Ecto neural progenitor cell (in vitro differentiated cells): ENCODE data around the gene CXCL5.
"Not testable (repeated sequence)": the region's sequence is repeated elsewhere in the genome, so short reads cannot be mapped to it uniquely, and the experiment has no call there.

ENCODE experiments used
- DNase-seq: peaks from one replicate; pipeline ENCODE4 v3.0.0-alpha.2; 2018; ENCODE audit warnings: low spot score

Gene CXCL5

DNA sequence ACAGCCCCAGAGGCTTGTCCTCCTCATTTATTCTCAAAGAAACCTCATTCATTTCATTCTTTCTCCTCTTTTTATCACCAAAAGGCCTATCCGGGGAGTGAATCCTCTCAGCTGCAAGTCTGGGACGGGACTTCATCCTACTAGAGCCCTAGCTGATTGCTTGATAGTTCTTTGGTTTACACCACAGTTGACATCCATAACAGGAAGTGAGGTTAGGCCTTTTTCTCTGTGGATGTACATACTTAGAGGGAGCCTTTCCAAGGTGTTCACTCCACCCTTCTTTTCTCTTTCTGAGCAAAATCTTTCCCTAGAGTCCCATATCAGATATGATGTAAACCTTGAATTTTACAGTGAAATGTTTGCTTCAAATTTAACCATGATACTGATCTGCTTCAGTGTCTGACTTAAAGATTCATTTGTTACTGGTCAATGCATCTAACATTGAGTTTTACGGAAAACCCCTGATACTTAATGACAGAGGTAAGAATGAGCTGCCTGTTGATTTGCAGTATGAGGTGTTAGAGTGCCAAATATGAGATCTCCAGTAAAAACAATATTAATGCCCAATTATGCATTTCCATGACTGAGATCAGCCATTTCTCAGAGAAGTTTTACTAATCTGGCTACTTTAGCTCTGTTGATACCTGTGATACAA lies 16.8 kb upstream of the CXCL5 start:
- DNase-seq, result no peak

GRCh38 chr4:74014332-74014731 lies 15.9 kb upstream of the CXCL5 start:
- no peak for DNase-seq

DNA sequence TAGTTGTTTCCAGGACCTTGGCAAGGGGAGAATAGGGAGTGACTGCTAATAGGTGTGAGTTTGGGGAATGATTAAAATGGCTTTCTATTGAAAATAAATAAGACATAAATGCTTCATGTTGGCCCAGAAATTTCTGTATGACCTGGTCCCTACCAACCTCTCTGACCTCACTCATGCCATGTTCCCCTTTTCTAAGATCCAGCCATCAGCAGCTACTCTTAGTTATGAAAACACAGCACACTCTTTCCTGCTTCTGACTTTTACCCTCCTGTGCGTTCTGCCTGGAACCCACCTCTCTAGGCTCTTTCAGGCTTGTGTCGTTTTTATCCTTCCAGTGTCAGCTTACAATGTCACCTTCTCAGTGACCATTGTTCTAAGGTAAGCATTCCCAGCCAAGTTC lies 14.8 kb upstream of the CXCL5 start:
- DNase-seq, result no peak

DNA sequence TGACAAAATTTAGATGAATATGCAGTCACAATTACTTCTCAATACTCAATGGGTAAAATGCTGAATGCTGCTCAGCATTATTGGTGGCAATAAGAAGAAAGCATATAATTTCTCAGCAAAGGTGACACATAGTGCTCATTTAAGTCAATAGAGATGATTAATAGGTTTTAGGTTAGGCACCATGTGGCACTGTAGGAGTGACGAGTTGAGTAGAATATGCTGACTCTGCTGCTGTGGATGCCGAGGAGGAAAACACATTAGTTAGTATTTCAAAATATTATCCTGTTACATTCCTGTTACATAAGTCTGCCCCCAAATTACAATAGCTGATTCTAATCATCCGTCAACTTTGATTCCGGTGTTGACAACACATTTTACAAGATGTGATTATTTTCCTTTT lies 13.7 kb upstream of the CXCL5 start:
- DNase-seq, result no peak

GRCh38 chr4:74009307-74009706 lies 10.8 kb upstream of the CXCL5 start:
- DNase-seq, result no peak

DNA sequence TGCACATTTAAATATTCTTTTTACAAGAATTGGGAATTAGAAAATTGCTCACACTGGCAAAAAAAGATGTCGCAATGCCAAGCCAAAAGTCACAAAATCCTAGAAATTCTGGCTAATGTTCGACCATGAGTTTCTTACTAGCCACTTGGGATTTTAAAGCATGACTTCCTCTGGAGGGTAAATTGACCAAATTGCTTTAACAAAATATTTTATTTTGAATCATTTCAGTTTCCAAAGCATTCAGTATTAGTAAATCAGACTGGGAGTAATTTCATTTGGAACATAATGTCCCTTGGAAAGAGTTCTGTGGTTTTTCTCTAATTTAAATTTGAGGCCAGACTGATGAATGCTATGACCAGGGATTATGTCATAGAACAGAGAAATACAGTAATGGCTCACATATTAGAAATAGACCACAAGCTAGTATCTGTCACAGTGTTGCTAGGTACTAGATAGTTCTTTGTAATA lies 7.6 kb upstream of the CXCL5 start:
- DNase-seq, result no peak

GRCh38 chr4:74005528-74005927 lies 7.1 kb upstream of the CXCL5 start:
- no peak for DNase-seq

GRCh38 chr4:74004668-74005067 lies 6.2 kb upstream of the CXCL5 start:
- DNase-seq, result no peak

GRCh38 chr4:74000301-74000700 lies 1.8 kb upstream of the CXCL5 start:
- no peak for DNase-seq

DNA sequence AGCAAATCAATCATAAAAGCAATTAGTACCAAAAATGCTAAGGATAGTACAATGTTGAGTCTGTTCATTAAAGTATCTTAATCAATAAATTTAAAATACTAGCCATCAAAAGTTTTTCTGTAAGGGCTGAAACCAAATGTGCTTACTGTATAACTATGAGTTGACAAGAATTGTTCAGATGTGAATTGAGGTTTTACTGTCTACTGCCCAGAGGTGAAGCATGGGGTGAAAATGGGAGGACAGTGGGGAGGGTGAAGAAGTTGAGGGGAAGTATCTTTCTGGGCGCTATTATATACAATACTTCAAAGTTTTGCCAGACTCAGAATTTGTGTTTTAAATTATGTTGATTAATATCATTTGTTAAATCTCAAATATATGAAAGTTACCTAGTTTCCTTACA lies 6.4 kb downstream of the CXCL5 start:
- DNase-seq, result no peak

DNA sequence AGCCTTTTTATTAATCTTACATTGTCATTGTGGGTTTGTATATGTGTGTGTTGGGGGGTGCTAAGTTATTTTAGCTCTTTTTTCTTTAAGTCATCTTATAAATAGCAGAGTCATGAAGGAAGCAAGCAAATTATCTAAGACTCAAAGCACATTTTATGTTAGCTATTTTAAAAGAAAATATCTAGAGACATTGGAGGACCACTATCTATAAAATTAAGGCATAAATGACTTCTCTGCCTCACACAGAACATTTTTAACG lies 6.8 kb downstream of the CXCL5 start:
- DNase-seq, result no peak

DNA sequence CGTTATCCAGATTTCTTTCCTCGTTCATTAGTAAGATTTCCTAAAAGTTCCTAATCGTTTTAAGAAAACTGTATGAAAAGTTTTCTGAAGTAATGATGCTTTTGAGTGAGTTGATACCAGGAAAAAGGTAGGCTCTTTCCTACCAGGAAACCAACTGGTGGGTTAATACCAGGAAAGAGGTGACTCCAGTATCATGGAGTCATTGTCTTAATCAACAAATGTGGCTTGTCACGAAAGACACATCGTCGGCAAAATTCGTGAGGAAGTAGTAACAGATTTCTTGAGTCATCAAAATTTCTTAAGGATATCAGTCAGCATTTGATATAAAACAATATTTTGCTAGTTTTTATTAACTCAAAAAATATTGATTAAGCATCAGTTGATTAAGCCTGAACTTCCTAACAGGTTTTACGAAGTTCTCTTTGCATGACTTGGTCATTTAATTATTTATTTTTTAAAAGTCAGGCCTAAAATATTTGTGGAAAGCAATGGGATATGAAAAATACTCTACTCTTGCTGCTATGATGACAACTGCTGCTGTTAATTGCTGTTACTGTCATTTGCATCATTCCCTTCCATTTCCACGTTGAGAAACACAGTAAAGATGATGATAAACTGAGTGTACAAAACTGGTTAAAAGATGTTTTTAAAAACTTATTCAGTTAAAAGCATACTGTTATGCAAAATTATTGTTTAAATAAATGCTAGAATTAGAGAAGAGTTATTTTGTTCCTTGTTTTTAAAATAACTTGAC lies 7.3 kb downstream of the CXCL5 start:
- DNase-seq, result no peak

- no peak for DNase-seq
These were observed 8.5 kb downstream of the CXCL5 start for GRCh38 chr4:73989928-73990327.

DNA sequence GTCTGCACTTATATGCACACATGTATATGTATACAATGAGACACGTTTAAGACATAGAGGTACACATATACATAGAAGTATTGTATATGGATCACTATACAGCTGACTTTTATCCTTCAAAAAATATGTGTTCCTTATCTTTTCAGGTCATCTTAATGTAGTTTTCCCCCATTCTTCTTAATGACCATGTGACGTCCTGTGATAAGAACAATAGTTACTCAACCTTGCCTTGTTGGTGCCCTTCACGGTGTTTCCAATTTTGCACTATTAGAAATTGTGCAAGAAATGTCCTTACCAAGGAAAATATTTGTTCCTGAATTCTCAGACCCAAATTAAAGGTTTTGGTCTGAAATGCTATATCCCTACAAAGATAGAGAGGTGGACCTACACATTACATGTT lies 9.4 kb downstream of the CXCL5 start:
- DNase-seq, result no peak

GRCh38 chr4:73988061-73988460 lies 10.4 kb downstream of the CXCL5 start, which contains the start of gene PPBP:
PPBP (minus strand) TSS chr4:73988190; CDS start chr4:73988103, 87 bp downstream.
- DNase-seq, result no peak

DNA sequence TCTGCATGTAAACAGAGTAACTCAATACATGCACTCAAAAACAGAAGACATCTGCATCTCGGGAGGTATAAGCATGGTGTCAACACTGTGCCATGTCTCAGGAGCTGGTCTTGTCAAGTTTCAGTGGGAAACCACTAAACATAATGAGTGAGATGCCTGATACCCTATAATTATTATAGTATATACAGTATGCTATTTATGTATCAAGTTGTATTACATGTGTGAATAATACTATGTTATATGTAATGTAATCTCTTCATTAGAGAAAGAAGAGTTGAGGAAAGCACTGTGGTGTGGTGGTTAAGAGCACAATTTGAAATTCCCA lies 13.0 kb downstream of the CXCL5 start:
- no peak for DNase-seq

DNA sequence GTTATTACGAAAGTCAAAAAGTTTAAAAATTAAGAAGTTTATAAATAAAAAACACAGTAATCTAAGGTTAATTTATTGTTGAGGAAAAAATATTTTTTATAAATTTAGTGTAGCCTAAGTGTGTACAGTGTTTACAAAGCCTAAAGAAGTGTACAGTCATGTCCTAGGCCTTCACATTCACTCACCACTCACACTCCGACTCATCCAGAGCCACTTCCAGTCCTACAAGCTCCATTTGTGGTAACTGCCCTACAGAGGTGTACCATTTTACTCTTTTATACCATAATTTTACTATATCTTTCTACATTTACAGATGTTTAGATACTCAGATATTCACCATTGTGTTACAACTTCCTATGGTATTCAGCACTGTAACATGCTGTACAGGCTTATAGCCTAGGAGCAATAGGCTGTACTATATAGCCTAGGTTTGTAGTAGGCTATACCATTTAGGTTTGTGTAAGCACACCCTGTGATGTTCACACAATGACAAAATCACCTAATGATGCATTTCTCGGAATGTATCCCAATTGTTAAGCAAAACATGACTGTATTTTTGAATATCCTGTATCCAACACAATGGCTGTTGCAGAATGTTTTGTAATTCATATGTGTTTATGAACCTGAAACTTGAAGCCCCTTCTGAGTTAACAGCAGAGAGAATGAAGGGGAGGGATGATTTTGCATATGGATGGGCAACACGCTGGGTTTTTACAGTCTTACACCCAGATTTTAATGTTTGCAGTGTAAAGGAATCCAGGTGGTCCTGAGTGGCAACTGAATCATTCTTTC lies 13.5 kb downstream of the CXCL5 start:
- DNase-seq, result no peak

DNA sequence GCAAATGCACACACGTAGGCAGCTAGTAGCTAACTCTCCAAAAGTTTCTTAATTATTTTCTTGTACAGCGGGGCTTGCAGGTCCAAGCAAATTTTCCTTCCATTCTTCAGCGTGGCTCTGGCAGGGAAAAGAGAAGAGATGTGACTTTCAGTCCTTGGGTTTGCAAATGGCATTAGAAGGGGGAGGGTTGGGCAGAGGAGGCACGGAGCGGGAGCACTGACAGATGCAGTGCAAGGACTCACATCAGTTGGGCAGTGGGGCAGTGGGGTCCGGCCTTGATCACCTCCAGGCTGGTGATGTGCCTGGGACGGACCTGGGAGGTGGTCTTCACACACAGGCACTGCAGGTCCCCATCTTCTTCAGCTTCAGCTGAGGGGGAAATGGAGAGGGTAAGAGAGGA lies 17.3 kb downstream of the CXCL5 start:
- DNase-seq, result not testable (repeated sequence)

DNA sequence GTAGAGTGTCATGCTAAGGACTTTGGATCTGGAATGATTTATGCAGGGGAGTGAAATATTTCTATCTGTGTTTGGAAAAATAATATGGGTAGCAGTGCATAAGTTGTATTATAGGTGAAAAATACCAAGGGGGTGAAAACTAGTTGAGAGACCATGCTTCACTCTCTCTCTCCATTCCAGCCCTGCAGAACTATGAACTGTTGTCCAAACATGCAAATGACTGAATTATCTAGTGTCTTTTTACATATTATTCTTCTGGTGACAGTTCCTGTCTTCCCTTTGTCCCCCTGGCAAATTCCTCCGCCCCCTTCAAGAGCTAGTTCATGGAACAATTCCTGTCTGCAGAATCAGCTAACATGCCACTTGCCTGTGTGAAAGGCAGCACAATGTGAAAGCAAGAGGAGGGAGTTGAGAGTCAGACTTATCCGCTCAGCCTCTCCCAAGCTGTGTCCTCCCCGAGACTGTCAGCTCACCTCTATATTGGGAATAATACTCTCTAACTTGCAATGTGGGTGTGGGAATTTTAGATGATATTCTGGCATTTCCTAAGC lies 19.0 kb downstream of the CXCL5 start:
- no peak for DNase-seq

- DNase-seq, result no peak
These were observed 19.6 kb downstream of the CXCL5 start for GRCh38 chr4:73978886-73979285.

GRCh38 chr4:73976716-73977115 lies 21.8 kb downstream of the CXCL5 start:
- no peak for DNase-seq

DNA sequence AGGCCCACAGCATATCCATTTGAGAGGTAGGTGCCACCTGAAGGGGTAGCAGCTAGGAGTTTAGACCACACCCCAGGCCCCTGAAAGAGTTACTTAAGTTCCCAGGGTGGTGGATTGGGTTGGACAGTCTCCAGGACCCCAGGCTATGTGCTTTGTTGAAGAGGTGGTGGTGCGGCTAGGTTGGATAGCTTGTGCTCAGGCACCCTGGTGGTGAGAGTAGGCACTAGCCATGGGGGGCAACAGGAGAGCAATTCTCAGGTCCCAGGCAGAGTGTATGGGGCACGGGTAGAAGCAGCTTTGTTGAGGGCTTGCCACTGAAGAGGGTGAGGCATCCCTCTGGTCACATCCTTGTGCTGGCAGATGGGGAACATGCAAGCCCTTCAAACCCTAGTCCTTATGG lies 22.3 kb downstream of the CXCL5 start:
- DNase-seq, result no peak

DNA sequence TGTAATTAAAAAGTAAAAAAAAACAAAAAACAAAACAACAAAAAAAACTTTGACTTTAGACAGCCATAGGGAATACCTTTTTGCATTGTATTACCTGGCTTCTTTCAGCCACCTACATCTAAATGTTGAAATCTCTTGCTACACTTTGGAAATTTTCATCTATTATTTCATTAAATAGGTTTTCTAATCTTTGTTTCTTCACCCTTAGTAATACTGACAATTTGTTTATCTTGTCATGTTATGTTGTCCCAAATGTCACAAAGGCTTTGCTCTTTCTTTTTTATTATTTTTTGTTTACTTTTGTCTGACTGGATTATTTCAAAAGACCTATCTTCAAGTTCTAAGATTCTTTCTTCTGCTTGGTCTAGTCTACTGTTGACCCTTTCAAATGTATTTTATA lies 24.1 kb downstream of the CXCL5 start:
- no peak for DNase-seq
